Activated T-cell treated with anti-CD3 and anti-CD28 coated beads, Interleukin-2, amount 50 U/mL, for 48 hours (primary cell): Measurements from ENCODE around the gene ACAT2.
"Not testable (repeated sequence)": the region's sequence is repeated elsewhere in the genome, so short reads cannot be mapped to it uniquely, and the experiment has no call there.

Source experiments
- DNase-seq, 2 experiments: peaks; one replicate each; pipeline ENCODE4 v3.0.0-alpha.2; 2020

The ACAT2 gene

GRCh38 chr6:159732550-159732949 lies 29.3 kb upstream of the ACAT2 start:
- DNase-seq: not testable (repeated sequence)

GRCh38 chr6:159733395-159733794 lies 28.4 kb upstream of the ACAT2 start:
- DNase-seq: not testable (repeated sequence)

- no peak for DNase-seq
Observed at GRCh38 chr6:159736908-159737307, 24.9 kb upstream of the ACAT2 start.

GRCh38 chr6:159739341-159739740 lies 22.5 kb upstream of the ACAT2 start:
- DNase-seq: no peak

- no peak for DNase-seq
Observed at GRCh38 chr6:159742165-159742564, 19.7 kb upstream of the ACAT2 start.

GRCh38 chr6:159745081-159745480 lies 16.8 kb upstream of the ACAT2 start:
- no peak for DNase-seq

- DNase-seq: no peak
Observed at GRCh38 chr6:159746759-159747158, 15.1 kb upstream of the ACAT2 start.

- DNase-seq: not testable (repeated sequence)
Observed at GRCh38 chr6:159748127-159748526, 13.7 kb upstream of the ACAT2 start.

GRCh38 chr6:159751448-159751847 lies 10.4 kb upstream of the ACAT2 start:
- no peak for DNase-seq

- DNase-seq: no peak
Observed at GRCh38 chr6:159753081-159753872, 8.6 kb upstream of the ACAT2 start.

GRCh38 chr6:159754401-159754800 lies 7.4 kb upstream of the ACAT2 start:
- DNase-seq: no peak

- DNase-seq: no peak
Observed at GRCh38 chr6:159754959-159755914, 6.6 kb upstream of the ACAT2 start.

- no peak for DNase-seq
Observed at GRCh38 chr6:159756508-159756907, 5.3 kb upstream of the ACAT2 start.

- DNase-seq: no peak
Observed at GRCh38 chr6:159758031-159759001, 3.5 kb upstream of the ACAT2 start.

- no peak for DNase-seq
Observed at GRCh38 chr6:159759645-159760044, 2.2 kb upstream of the ACAT2 start.

GRCh38 chr6:159760602-159761057 lies 1.2 kb upstream of the ACAT2 start:
- no peak for DNase-seq

- no peak for DNase-seq
Observed at GRCh38 chr6:159761129-159761872, 544 bp upstream of the ACAT2 start.

- DNase-seq: no peak
Observed at GRCh38 chr6:159762681-159763293, 942 bp downstream of the ACAT2 start.

GRCh38 chr6:159766906-159767305 lies 5.1 kb downstream of the ACAT2 start:
- no peak for DNase-seq

- DNase-seq: no peak
Observed at GRCh38 chr6:159769470-159769869, 7.6 kb downstream of the ACAT2 start.

- DNase-seq: no peak
Observed at GRCh38 chr6:159772196-159772595, 10.4 kb downstream of the ACAT2 start.
